ENCODE measurements around the gene TTYH3. TPM values are rescaled to one million over a fixed set of nuclear protein-coding genes. Genes with fewer than 3 reads are reported as not detected.

The TTYH3 gene
- total RNA-seq, 1 experiment from 2014 or later, result 18.3 TPM

DNA sequence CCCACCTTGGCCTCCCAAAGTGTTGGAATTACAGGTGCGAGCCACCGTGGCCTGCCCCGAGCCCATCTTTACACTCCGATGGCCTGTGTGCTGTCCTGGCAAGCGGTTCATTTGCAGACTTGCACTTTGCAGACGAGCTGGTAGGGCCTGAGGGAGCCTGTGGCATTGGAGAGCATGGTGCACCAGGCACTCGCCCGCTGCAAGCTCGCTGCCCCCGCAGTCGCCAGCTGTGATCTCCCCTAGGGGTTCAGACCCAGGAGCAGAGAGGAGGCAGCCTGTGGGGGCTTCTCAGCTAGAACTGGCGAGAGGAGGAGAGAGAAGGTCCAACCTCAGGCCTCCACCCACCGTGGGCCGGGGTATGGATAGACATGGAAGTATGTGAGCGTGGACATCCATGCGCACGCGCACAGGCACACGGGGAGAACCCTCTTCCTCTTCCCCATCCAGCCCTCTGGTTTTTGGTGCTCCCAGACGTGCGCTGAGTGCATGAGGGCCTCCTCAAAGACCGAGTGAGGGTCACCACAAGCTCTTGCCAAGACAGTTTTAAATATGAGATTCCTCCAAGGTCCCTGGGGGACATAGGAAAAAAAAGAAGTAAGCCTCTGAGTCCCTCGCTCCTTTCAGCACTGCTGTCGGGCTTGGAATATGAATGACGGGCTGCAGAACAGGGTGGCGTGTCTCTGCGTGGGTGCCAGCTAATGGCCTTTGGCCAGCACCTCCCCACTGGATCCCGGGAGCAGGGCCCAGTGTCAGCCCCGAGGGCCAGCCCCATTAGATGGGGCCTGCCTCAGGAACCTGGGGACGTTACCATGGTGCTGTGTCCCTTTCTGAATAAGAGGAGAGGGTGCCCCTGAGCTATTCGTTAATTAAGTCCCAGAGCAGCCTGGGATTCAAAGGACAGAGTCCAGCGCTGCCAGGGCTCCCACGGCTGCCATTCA lies 15.1 kb upstream of the TTYH3 start:
- no peak for DNase-seq (ENCODE audit: low read depth)

DNA sequence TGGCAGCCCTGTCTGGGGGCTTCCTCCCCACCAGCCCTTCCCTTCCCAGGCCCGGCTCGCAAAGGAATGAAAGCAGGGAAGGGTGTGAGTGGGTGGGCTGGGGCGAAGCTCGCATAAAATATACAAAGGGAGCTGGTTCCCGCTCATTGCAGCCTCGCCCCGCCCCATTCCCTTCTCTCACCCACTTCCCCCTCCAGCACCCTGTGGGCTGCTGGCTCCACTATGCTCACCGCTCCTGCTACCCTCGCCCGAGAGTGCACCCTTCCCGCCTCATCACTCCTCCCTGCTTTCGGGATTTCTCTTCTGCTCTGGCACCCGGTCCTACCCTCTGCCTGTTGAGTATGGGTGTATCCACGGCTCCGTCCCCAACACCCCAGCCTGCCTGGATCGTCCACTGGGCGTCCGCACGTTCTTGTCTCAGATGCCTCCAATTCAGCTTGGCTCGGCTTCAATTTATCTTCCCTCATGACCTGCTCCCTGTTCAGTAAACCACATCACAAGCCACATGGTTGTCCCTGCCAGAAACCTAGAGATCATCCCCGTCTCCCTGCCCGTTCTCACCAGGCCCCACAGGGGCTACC lies 14.4 kb upstream of the TTYH3 start:
- DNase-seq (ENCODE audit: low read depth), result no peak

DNA sequence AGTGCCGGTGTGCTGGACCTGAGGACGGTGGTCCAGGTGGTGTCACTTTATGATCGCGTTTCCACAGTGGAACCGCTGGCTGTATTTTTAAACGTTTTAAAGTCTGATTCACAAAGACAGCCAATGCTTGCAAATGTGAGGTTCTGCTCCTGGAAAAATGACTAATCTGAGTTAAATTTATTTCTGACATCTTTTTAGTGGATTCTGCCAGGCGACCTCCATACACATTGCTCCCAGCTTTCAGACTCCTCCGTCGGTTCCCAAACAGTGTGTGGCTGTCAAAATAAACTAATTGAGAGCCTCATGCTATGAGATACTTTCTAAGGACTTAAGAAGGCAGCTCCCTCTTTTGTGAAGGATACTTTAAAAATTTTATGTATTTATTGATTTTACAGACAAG lies 12.7 kb upstream of the TTYH3 start:
- no peak for DNase-seq (ENCODE audit: low read depth)

DNA sequence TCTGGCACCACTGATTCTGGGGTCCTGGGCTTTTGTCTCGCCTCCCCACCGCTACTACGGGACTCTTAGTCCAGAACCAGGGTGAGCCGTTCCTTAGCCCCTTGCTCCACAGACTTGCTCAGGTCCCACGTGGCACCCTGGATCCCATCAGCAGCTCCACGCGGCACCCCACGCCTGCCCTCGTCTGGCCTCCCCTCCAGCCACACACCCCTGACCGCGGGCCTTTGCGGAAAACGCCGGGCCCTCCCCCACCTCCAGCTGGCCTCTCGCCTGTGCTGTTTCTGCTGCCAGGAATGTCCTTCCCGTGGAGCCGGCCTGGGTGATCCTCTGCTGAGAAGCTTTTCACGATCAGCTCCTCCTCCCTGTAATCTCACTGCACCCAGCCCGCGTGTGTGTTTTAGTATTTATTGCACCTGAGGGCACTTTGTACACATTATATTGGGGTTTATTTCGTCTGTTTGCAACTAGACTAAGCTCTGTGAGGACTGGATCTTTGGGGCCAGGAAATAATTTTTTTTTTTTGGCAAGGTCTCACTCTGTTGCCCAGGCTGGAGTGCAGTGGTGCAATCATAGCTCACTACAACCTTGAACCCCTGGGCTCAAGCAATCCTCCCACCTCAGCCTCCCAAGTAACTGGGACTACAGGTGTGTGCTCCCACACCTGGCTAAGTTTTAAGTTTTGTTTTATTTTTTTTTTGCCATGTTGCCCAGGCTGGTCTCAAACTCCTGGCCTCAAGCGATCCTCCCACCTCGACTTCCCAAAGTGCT lies 10.5 kb upstream of the TTYH3 start:
- DNase-seq (ENCODE audit: low read depth), result no peak

- DNase-seq (ENCODE audit: low read depth), result no peak
Measured at GRCh38 chr7:2621948-2622640, 9.7 kb upstream of the TTYH3 start.

GRCh38 chr7:2622869-2623697 lies 8.7 kb upstream of the TTYH3 start:
- DNase-seq (ENCODE audit: low read depth), result no peak

DNA sequence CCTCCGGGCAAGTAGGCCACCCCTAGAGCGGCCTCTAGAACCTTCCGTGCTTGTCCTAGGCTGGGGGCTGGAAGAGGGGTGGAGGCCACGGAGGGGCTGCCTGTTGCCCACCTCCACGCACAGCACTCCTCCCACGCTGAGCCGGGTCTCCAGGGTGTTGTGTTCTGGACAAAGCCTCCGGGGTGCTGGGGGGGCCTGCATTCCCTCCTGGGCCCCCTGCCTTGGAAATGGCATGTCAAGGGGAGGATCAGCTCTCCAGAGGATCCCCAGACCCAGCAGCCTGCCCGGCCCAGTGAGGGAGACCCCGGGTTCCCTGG lies 8.1 kb upstream of the TTYH3 start:
- DNase-seq (ENCODE audit: low read depth), result no peak

- peak; percentile 44 for DNase-seq (ENCODE audit: low read depth)
Measured at GRCh38 chr7:2624293-2624886, 7.4 kb upstream of the TTYH3 start.

DNA sequence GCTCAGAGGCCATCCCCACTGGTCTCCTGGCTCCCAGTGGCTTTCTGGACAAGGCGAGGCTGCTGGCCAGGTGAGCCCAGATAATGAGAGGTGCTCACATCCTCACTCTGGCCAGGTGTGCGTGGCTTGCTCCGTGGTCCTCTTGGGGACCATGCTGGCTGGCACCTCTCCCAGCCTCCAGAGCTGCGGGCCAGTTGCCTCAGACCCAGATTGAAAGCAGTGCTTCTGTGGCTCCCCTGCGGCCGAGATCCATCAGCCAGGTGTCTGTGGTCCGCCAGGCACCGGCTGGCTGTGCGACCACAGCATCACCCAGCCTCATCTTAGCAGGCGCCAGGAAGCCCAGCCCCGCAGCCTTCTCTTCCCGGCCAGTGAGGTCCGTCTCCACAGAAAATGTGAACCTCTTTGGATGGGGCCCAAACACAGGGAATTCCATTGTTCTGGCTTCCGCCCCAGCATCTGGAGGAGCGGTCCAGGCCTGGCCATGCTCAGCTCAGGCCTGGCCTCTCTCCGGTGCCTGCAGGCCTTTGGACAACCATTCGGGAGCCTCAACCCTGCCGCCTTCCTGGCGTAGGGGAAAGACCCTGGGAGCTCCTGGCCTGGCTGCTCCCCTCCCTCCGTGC lies 5.2 kb upstream of the TTYH3 start:
- DNase-seq (ENCODE audit: low read depth), result no peak

GRCh38 chr7:2627258-2628129 lies 4.3 kb upstream of the TTYH3 start:
- DNase-seq (ENCODE audit: low read depth), result no peak

DNA sequence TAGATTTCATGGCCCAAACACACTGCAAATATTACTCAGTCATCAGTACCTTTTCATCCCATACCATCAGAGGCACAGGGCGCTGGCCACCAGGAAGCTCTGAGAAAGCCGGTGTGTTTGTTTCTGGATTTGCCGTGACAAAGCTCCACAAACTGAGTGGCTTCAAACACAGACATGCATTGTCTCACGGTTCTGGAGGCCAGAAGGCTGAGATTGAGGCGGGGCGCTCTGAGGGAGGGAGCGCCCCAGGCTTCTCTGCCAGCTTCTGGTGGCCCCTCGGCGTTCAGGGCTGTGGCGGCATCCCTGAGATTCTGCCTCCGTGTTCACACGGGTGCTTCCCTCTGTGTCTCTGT lies 3.7 kb upstream of the TTYH3 start:
- DNase-seq (ENCODE audit: low read depth), result no peak

DNA sequence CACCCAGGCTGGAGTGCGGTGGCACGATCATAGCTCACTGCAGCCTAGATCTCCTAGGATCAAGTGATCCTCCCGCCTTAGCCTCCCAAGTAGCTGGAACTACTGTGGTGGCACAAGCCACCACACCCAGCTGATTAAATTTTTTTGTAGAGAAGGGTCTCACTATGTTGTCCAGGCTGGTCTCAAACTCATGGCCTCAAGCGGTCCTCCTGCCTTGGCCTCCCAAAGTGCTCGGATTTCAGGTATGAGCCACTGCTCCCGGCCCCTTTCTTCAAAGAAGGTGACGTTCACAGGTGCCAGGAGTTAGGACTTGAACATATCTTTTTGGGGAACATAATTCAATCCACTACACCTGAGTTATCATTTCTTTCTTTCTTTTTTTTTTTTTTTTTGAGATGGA lies 2.9 kb upstream of the TTYH3 start:
- no peak for DNase-seq (ENCODE audit: low read depth)

DNA sequence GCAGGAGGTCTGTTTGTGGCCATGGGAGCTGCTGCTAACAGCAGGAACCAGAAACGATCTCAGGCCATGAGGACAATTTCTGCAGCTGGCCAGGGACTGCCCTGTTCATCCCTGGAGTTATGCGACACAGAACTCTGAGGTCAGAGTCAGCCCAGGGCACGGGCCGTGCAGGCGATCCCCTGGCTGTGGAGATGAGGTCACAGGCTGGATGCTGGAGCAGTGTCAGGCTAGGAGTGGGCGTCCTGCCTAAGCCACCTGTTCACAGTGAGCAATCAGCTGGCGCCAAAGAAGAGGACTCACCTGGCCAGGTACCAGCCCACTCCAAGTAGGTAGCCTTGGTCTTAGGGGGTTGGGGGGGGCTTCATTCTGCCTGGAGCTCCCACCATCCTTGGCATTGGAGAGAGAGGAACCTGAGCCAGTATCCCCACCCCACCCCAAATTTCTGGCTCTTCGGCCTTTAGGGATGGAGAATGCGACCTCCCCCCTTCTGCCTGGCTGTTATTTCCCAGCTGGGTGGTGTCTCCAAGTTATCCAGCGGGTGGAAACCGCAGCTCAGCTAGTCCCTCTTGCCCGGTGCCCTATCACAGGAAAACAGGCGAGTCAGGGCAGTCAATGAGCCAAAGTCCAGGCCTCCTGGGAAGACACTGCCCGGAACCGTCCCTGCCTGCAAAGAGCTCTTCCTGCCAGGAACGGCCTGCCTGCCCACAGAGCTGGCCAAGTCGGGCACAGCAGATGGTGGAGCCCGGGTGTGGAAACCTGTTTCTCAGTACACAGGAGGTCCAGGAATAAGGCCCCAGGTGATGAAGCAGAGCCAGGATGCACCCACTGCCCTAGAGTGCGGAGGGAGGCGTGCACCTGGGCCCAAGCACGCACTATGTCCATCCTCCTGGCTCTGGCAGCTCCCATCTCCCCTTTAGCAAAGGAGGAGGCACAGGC lies 1.8 kb upstream of the TTYH3 start:
- DNase-seq (ENCODE audit: low read depth), result no peak

DNA sequence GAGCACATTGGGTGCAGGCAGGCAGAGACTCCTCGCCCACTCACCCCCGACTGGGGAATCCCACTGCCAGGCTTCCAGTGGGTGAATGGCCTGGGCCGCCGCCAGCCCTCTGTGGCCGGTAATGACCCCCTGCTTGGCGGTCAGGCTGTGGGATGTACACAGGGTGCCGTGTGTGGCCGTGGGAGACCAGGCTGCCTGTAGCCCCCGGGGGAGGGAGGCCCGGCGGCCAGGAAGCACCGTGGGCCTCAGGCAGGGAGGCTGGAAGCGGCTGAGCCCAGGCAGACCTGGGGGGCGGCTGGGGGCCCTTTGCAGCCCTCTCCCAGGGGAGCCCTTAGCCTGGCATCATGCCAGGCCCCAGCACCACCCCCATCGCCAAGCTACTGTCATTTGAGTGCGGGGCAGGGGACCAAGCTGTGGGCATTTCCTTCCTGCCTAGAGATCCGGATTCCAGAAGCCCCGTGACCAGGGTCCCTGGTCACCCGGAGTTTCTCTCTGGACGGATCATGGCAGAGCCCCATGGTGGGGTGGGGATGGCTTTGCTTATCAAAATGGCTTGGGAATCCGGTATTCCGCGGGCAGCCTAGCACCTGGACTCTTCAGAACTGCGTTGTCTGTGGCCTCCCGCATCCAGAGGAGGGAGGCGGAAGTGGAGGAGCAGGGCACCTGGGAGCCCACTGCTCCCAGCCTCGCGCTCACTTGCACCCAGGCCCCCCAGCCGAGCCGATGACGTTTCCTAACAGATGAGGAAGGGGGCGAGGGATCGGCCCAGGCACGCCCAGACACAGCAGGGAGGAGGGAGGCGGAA lies 1.1 kb downstream of the TTYH3 start:
- peak; percentile 93 for DNase-seq (ENCODE audit: low read depth)

- peak; percentile 89 for DNase-seq (ENCODE audit: low read depth)
Measured at GRCh38 chr7:2633538-2634266, 1.9 kb downstream of the TTYH3 start.

DNA sequence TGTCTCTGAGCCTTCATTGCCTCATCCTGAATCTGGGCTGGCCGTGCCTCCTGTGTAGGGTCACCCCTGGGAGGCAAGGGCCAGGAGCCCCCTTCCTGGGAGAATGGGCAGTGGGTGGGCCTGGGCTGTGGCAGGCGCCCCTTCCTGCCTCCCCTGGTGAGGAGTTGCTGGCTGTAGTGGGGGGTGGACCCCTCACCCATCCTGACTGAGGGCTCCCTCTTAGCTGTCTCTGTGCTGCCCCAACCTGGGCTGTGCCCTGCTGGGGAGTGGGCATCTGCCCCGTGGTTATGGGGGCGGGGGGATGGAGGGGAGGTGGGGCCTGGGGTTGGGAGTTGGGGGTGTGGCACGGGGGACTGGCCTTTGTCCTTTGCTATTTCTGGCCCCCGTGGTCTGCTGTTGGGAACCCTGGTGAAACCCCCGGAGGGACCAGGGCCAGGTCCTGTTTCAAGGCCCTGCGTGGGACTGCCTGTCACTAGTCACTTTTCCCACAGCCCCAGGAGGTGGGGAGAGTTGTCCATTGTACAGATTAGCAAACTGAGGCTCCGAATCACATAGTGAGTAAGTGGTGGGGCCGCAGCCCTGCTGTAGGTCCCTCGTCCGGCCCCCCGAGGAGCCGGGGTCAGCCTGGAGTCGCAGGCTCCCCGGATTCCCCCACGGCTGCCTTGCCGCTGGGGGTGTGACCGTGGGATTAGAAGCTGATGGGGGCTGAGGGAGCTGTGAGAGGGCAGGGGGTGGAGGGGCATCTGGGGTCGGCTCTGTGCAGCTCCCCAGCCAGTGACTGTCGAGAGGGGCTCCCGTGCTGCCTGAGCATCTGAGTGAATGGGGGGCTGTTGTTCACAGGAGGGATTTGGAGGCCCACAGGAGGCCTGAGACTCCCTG lies 2.7 kb downstream of the TTYH3 start:
- DNase-seq (ENCODE audit: low read depth), result no peak
